ENCODE measurements around the gene LEPROT.

Gene LEPROT

DNA sequence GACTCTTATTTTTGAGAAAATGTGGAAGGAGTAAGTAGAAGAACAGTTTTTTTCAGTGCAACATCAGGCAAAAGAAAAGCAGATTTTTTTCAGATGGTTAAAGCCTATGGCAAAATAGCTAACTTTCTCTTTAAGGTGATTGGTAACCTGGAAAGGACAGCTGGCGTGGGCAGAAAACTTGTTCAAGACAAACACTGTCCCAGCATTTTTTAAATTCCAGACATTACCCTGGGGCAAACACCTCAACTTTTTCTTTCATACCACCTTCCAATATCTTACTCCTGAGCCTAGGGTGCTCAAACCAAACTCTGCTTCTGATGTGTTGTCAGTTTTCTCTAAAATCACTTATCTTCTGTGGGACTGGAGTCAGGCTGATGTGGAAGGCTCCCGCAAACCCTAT lies 2.7 kb upstream of the LEPROT start:
- no peak overlapping the region for H3K27ac ChIP-seq
- H3K9me3 ChIP-seq (ENCODE audit: control insufficient read depth, low read length), result no peaks in the 10 kb centered on the region
- no peak overlapping the region for H3K4me2 ChIP-seq (ENCODE audit: low read length)
- peaks cover 7% of the 10 kb centered on the region for H3K79me2 ChIP-seq
- H3K27me3 ChIP-seq (ENCODE audit: control insufficient read depth, insufficient read depth, low read length), result no peaks in the 10 kb centered on the region
- no peak overlapping the region for H3K9ac ChIP-seq
- no peak overlapping the region for H3K4me3 ChIP-seq (ENCODE audit: low read depth, low read length)
- H2AFZ ChIP-seq, result no peak overlapping the region
- H3K36me3 ChIP-seq (ENCODE audit: control insufficient read depth, insufficient read depth, low read length), result no peaks in the 10 kb centered on the region
- H3K4me1 ChIP-seq, result no peaks in the 10 kb centered on the region
- no peak for TF ChIP-seq CTCF (IDR thresholded peaks at IDR 0.05)

- no peaks in the 10 kb centered on the region for H3K27me3 ChIP-seq (ENCODE audit: control insufficient read depth, insufficient read depth, low read length)
- H3K4me1 ChIP-seq, result no peaks in the 10 kb centered on the region
- peak overlapping the region; percentile 96 for H2AFZ ChIP-seq
- no peaks in the 10 kb centered on the region for H3K9me3 ChIP-seq (ENCODE audit: control insufficient read depth, low read length)
- H3K9ac ChIP-seq, result no peak overlapping the region
- no peak overlapping the region for H3K4me2 ChIP-seq (ENCODE audit: low read length)
- peaks cover 11% of the 10 kb centered on the region for H3K79me2 ChIP-seq
- no peak overlapping the region for H3K4me3 ChIP-seq (ENCODE audit: low read depth, low read length)
- H3K36me3 ChIP-seq (ENCODE audit: control insufficient read depth, insufficient read depth, low read length), result no peaks in the 10 kb centered on the region
- no peak for TF ChIP-seq CTCF (IDR thresholded peaks at IDR 0.05)
- no peak overlapping the region for H3K27ac ChIP-seq
Observed at GRCh38 chr1:65418522-65419185, 1.8 kb upstream of the LEPROT start.

DNA sequence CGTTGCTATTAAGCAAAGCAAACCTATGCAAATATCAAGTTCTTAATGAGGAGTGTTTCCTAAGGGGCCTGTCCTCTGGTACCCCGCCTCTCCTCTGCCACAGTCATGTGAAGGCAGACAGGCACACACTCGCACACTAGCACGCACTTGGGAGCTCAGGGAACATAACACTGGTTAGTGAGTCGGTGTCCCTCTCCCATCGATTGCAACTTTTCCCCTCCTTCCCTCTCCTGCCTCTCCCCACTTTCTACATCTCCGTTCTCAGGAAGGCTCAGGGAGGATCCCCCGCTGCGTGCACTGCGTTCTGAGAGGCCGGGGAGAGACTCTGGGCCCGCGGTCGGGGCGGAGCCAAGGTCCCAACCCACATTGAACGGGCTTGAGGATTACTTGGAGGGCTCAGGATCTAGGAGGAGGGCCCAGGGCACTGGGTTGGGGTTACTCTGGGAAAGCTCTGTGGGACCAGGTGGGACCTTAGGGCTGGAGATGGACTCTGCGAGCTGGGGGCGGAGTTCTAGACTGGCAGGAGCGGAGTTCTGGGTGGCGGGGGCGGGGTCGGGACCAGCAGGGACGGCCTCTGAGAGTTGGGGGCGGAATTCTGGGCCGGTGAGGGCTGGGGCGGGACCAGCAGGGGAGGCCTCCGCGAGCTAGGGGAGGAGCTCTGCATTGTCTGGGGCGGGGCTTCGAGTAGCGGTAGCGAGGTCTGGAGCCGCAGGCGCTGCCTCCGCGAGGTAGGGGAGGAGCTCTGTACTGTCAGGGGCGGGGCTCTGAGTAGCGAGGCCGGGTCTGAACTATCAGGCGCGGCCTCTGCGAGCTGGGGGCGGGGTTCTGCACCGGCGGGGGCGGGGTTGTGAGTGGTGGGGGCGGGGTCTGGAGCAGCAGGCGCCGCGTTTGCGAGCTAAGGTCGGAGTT lies 533 bp upstream of the LEPROT start:
- Histone ChIP-seq H3K79me2 (peaks cover 14% of the 10 kb centered on the region), H3K4me1 (no peaks in the 10 kb centered on the region), H3K36me3 (ENCODE audit: control insufficient read depth, insufficient read depth, low read length) (no peaks in the 10 kb centered on the region), H3K27me3 (ENCODE audit: control insufficient read depth, insufficient read depth, low read length) (no peaks in the 10 kb centered on the region), H3K4me3 (ENCODE audit: low read depth, low read length) (peak overlapping the region; percentile 49), H3K27ac (peak overlapping the region; percentile 90), H3K9me3 (ENCODE audit: control insufficient read depth, low read length) (no peaks in the 10 kb centered on the region), H3K4me2 (ENCODE audit: low read length) (peak overlapping the region; percentile 48), H3K9ac (no peak overlapping the region), H2AFZ (peak overlapping the region; percentile 96)
- no peak for TF ChIP-seq CTCF (IDR thresholded peaks at IDR 0.05)

- Histone ChIP-seq H2AFZ (peak overlapping the region; percentile 75), H3K9ac (no peak overlapping the region), H3K27ac (peak overlapping the region; percentile 92), H3K4me2 (ENCODE audit: low read length) (peak overlapping the region; percentile 80), H3K79me2 (peaks cover 14% of the 10 kb centered on the region), H3K9me3 (ENCODE audit: control insufficient read depth, low read length) (no peaks in the 10 kb centered on the region), H3K4me3 (ENCODE audit: low read depth, low read length) (peak overlapping the region; percentile 82), H3K36me3 (ENCODE audit: control insufficient read depth, insufficient read depth, low read length) (no peaks in the 10 kb centered on the region), H3K4me1 (no peaks in the 10 kb centered on the region), H3K27me3 (ENCODE audit: control insufficient read depth, insufficient read depth, low read length) (no peaks in the 10 kb centered on the region)
- no peak for TF ChIP-seq CTCF (IDR thresholded peaks at IDR 0.05)
Observed at GRCh38 chr1:65421351-65422025, 1.0 kb downstream of the LEPROT start.
